Measurements from ENCODE around the gene STEAP3.

STEAP3 gene

GRCh38 chr2:119282146-119282995, 58.7 kb downstream of the STEAP3 start:
- H3F3A ChIP-seq (ENCODE audit: insufficient read depth, low read length), result no peaks in the 10 kb centered on the region
- H3K4me3 ChIP-seq (ENCODE audit: low read length), result no peak overlapping the region
- H3K4me2 ChIP-seq (ENCODE audit: low read depth, low read length), result no peak overlapping the region
- H3K79me2 ChIP-seq (ENCODE audit: low read length), result no peaks in the 10 kb centered on the region
- no peaks in the 10 kb centered on the region for H3K9me2 ChIP-seq (replicated peaks; ENCODE audit: insufficient read depth, low read length)
- H3K27ac ChIP-seq (ENCODE audit: low read length), result no peak overlapping the region
- TF ChIP-seq CTCF (IDR thresholded peaks at IDR 0.05; ENCODE audit: low read length) (no peak), EZH2 (optimal IDR thresholded peaks at IDR 0.05; ENCODE audit: low read depth, low read length) (no peak), EZH2phosphoT487 (IDR thresholded peaks at IDR 0.05; ENCODE audit: low read length) (no peak)
- H3K4me1 ChIP-seq (ENCODE audit: low read length), result no peaks in the 10 kb centered on the region
- no peaks in the 10 kb centered on the region for H3K27me3 ChIP-seq (replicated peaks; ENCODE audit: insufficient read depth, low read length)
- no peaks in the 10 kb centered on the region for H4K20me1 ChIP-seq (ENCODE audit: insufficient read depth, low read length)
- H2AFZ ChIP-seq (ENCODE audit: low read length), result no peak overlapping the region
- no peak overlapping the region for H3K9ac ChIP-seq (ENCODE audit: low read length)
- DNase-seq, result no peak
- no peaks in the 10 kb centered on the region for H3K36me3 ChIP-seq (replicated peaks; ENCODE audit: insufficient read depth, low read length)
- H3K9me3 ChIP-seq (replicated peaks; ENCODE audit: insufficient read depth, low read length), result no peaks in the 10 kb centered on the region

GRCh38 chr2:119282996-119283511, 59.4 kb downstream of the STEAP3 start:
- no peak overlapping the region for H3K27ac ChIP-seq (ENCODE audit: low read length)
- H2AFZ ChIP-seq (ENCODE audit: low read length), result no peak overlapping the region
- no peaks in the 10 kb centered on the region for H3K36me3 ChIP-seq (replicated peaks; ENCODE audit: insufficient read depth, low read length)
- H3K4me1 ChIP-seq (ENCODE audit: low read length), result no peaks in the 10 kb centered on the region
- no peaks in the 10 kb centered on the region for H3K9me3 ChIP-seq (replicated peaks; ENCODE audit: insufficient read depth, low read length)
- TF ChIP-seq EZH2 (optimal IDR thresholded peaks at IDR 0.05; ENCODE audit: low read depth, low read length) (no peak), CTCF (IDR thresholded peaks at IDR 0.05; ENCODE audit: low read length) (no peak), EZH2phosphoT487 (IDR thresholded peaks at IDR 0.05; ENCODE audit: low read length) (no peak)
- no peak overlapping the region for H3K9ac ChIP-seq (ENCODE audit: low read length)
- H3K27me3 ChIP-seq (replicated peaks; ENCODE audit: insufficient read depth, low read length), result no peaks in the 10 kb centered on the region
- no peaks in the 10 kb centered on the region for H3K79me2 ChIP-seq (ENCODE audit: low read length)
- H4K20me1 ChIP-seq (ENCODE audit: insufficient read depth, low read length), result no peaks in the 10 kb centered on the region
- no peak overlapping the region for H3K4me2 ChIP-seq (ENCODE audit: low read depth, low read length)
- H3K4me3 ChIP-seq (ENCODE audit: low read length), result no peak overlapping the region
- H3K9me2 ChIP-seq (replicated peaks; ENCODE audit: insufficient read depth, low read length), result no peaks in the 10 kb centered on the region
- no peak for DNase-seq
- no peaks in the 10 kb centered on the region for H3F3A ChIP-seq (ENCODE audit: insufficient read depth, low read length)

- no peak for DNase-seq
- Histone ChIP-seq H3K9me2 (replicated peaks; ENCODE audit: insufficient read depth, low read length) (no peaks in the 10 kb centered on the region), H3K9me3 (replicated peaks; ENCODE audit: insufficient read depth, low read length) (no peaks in the 10 kb centered on the region), H3K9ac (ENCODE audit: low read length) (no peak overlapping the region), H4K20me1 (ENCODE audit: insufficient read depth, low read length) (no peaks in the 10 kb centered on the region), H3K79me2 (ENCODE audit: low read length) (no peaks in the 10 kb centered on the region), H3K4me2 (ENCODE audit: low read depth, low read length) (no peak overlapping the region), H2AFZ (ENCODE audit: low read length) (no peak overlapping the region), H3K4me3 (ENCODE audit: low read length) (no peak overlapping the region), H3K4me1 (ENCODE audit: low read length) (no peaks in the 10 kb centered on the region), H3K27me3 (replicated peaks; ENCODE audit: insufficient read depth, low read length) (no peaks in the 10 kb centered on the region), H3F3A (ENCODE audit: insufficient read depth, low read length) (no peaks in the 10 kb centered on the region), H3K27ac (ENCODE audit: low read length) (no peak overlapping the region), H3K36me3 (replicated peaks; ENCODE audit: insufficient read depth, low read length) (no peaks in the 10 kb centered on the region)
- TF ChIP-seq EZH2phosphoT487 (IDR thresholded peaks at IDR 0.05; ENCODE audit: low read length) (no peak), CTCF (IDR thresholded peaks at IDR 0.05; ENCODE audit: low read length) (no peak), EZH2 (optimal IDR thresholded peaks at IDR 0.05; ENCODE audit: low read depth, low read length) (no peak)
Measured at GRCh38 chr2:119283873-119284331, 60.3 kb downstream of the STEAP3 start.
